Tibial artery (tissue), 4 donors: Measurements from ENCODE around the gene ABCF3.

Experiments
- DNase-seq, 2 donors: peaks; one replicate each; pipeline ENCODE4 v3.0.0-alpha.2; 2019
- H3K27ac ChIP-seq, 2 donors: fragments of 200-600 bp; sonication (generic) in 1 of 2; 1 replicate in 1 of 2; 2 replicates in 1 of 2; pipeline ENCODE4 v1.5.1; 2018 to 2019; ENCODE audit warnings: mild to moderate bottlenecking in 1 of 2
- H3K27me3 ChIP-seq, 2 donors: fragments of 200-600 bp; sonication (generic) in 1 of 2; one replicate each; pipeline versions ENCODE4 v1.5.1 to v1.6.0; 2016 to 2019
- H3K36me3 ChIP-seq, 3 donors: fragments of 200-600 bp; sonication (generic) in 2 of 3; one replicate each; pipeline ENCODE4 v1.5.1; 2016 to 2019; ENCODE audit warnings: mild to moderate bottlenecking in 2 of 3
- H3K4me1 ChIP-seq, 4 donors: fragments of 200-600 bp; sonication (generic) in 2 of 4; 1 replicate in 3 of 4; 2 replicates in 1 of 4; pipeline ENCODE4 v1.5.1; 2016 to 2019
- H3K4me3 ChIP-seq, 2 donors: fragments of 200-600 bp; sonication (generic) in 1 of 2; 1 replicate in 1 of 2; 2 replicates in 1 of 2; pipeline ENCODE4 v1.5.1; 2018 to 2019; ENCODE audit warnings: mild to moderate bottlenecking in 2 of 2
- H3K9me3 ChIP-seq, 3 donors: fragments of 200-600 bp; sonication (generic) in 1 of 3; one replicate each; pipeline ENCODE4 v1.5.1; 2016 to 2019
- intact Hi-C: fragments of 100-400 bp; cut with DNase I; formaldehyde crosslinking; loops from one replicate; pipeline ENCODE4 v1.15.0; 2023; ENCODE audit warnings: low total_unique reads
- TF ChIP-seq, protein P1 (sequence below), 2 experiments: fragments of 200-600 bp in 1 of 2; fragments of 450-650 bp in 1 of 2; IDR thresholded peaks; one replicate each; pipeline ENCODE4 v1.5.1; 2017 to 2019; ENCODE audit warnings: antibody characterized with exemption in 2 of 2, mild to moderate bottlenecking in 1 of 2, moderate library complexity in 1 of 2

ABCF3 gene

DNA sequence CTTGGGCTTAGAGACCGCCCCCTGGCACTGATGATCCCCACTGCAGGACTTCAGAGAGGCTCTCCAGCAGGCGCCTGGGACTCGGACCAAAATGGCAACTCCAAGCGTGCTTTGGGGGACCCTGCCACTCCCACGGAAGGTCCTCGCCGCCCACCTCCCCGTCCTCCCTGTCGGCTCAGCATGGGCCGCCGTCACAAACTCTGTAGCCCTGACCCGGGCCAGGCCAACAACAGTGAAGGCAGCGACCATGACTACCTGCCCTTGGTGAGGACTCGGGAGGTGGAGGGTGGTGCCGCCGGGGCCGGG is 55.1 kb downstream of the ABCF3 start:
- Histone ChIP-seq H3K4me1 (peaks cover 0 to 8% (median 4%) of the 10 kb centered on the region in 4 donors), H3K36me3 (peaks cover 32 to 46% (median 34%) of the 10 kb centered on the region in 3 donors), H3K4me3 (no peak overlapping the region), H3K27ac (no peak overlapping the region), H3K9me3 (no peaks in the 10 kb centered on the region), H3K27me3 (peaks cover 0 to 24% of the 10 kb centered on the region in 2 donors)
- intact Hi-C loops: loop anchor here (10.0 kb wide), 1 partner anchor 226 kb away; the partner anchor contains the start of gene ABCC5
- TF ChIP-seq, protein P1, sequence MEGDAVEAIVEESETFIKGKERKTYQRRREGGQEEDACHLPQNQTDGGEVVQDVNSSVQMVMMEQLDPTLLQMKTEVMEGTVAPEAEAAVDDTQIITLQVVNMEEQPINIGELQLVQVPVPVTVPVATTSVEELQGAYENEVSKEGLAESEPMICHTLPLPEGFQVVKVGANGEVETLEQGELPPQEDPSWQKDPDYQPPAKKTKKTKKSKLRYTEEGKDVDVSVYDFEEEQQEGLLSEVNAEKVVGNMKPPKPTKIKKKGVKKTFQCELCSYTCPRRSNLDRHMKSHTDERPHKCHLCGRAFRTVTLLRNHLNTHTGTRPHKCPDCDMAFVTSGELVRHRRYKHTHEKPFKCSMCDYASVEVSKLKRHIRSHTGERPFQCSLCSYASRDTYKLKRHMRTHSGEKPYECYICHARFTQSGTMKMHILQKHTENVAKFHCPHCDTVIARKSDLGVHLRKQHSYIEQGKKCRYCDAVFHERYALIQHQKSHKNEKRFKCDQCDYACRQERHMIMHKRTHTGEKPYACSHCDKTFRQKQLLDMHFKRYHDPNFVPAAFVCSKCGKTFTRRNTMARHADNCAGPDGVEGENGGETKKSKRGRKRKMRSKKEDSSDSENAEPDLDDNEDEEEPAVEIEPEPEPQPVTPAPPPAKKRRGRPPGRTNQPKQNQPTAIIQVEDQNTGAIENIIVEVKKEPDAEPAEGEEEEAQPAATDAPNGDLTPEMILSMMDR (IDR thresholded peaks at IDR 0.05): no peak
- no peak for DNase-seq

GRCh38 chr3:184241447-184242296 is 55.7 kb downstream of the ABCF3 start:
- TF ChIP-seq, protein P1 (IDR thresholded peaks at IDR 0.05): peak in 1 of 2 experiments; percentile 29
- peaks cover 0 to 8% (median 4%) of the 10 kb centered on the region in 4 donors for H3K4me1 ChIP-seq
- no peak for DNase-seq
- no peaks in the 10 kb centered on the region for H3K9me3 ChIP-seq
- no peak overlapping the region for H3K27ac ChIP-seq
- no peak overlapping the region for H3K4me3 ChIP-seq
- H3K27me3 ChIP-seq: peaks cover 0 to 19% of the 10 kb centered on the region in 2 donors
- peaks cover 32 to 46% (median 34%) of the 10 kb centered on the region in 3 donors for H3K36me3 ChIP-seq
- intact Hi-C loops: loop anchor here (10.0 kb wide), 1 partner anchor 227 kb away; the partner anchor contains the start of gene ABCC5

DNA sequence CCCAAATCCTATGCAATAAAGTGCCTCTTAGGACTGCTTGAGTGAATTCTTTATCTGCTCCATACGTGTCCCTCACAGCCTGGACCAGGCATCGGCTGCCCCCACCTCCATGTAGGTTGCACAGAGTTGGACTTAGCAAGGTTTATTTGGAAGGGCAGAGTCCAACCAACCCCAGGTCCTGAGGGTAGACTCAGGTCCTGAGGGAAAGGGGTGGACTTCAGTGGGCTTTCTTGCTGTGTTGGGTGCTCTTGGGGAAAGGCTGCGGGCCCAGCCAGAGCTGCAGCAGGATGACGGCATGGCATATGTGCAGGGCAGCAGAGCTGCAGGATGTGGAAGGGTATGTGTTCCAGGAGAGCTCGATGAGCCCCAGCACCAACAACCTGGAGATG is 56.3 kb downstream of the ABCF3 start:
- H3K9me3 ChIP-seq: no peaks in the 10 kb centered on the region
- H3K27me3 ChIP-seq: peaks cover 0 to 13% of the 10 kb centered on the region in 2 donors
- intact Hi-C loops: loop anchor here (10.0 kb wide), 1 partner anchor 227 kb away; the partner anchor contains the start of gene ABCC5
- no peak for DNase-seq
- TF ChIP-seq, protein P1 (IDR thresholded peaks at IDR 0.05): no peak
- no peak overlapping the region for H3K27ac ChIP-seq
- H3K36me3 ChIP-seq: peaks cover 32 to 46% (median 34%) of the 10 kb centered on the region in 3 donors
- H3K4me3 ChIP-seq: no peak overlapping the region
- H3K4me1 ChIP-seq: peaks cover 0 to 9% (median 4%) of the 10 kb centered on the region in 4 donors
